ENCODE data around the gene MYO18A. TPM values are rescaled to one million over a fixed set of nuclear protein-coding genes. Genes with fewer than 3 reads are reported as not detected.
"Not testable (repeated sequence)": the region's sequence is repeated elsewhere in the genome, so short reads cannot be mapped to it uniquely, and the experiment has no call there.

Gene MYO18A
- polyA plus RNA-seq, 1 donor, result 46.2 TPM

- WGBS (ENCODE audit: insufficient coverage, low lambda C conversion rate), result no CpG with 5 or more reads among the region's 8 CpGs
- Histone ChIP-seq H3K36me3 (ENCODE audit: control insufficient read depth, insufficient read depth, low read length) (no peaks in the 10 kb centered on the region), H3K4me3 (ENCODE audit: low read length) (no peak overlapping the region), H3K4me1 (ENCODE audit: control insufficient read depth, insufficient read depth, low read length) (no peaks in the 10 kb centered on the region), H3K27me3 (ENCODE audit: control insufficient read depth, insufficient read depth, low read length) (no peaks in the 10 kb centered on the region), H3K9me3 (ENCODE audit: control insufficient read depth, low read depth, low read length) (no peaks in the 10 kb centered on the region), H3K27ac (ENCODE audit: low read length) (no peak overlapping the region)
- no peak for DNase-seq
Observed at GRCh38 chr17:29214215-29215146, 34.3 kb upstream of the MYO18A start.

- no peak for DNase-seq
- no peaks in the 10 kb centered on the region for H3K36me3 ChIP-seq (ENCODE audit: control insufficient read depth, insufficient read depth, low read length)
- no peak overlapping the region for H3K27ac ChIP-seq (ENCODE audit: low read length)
- no peaks in the 10 kb centered on the region for H3K9me3 ChIP-seq (ENCODE audit: control insufficient read depth, low read depth, low read length)
- 60% methylated on average over 1 of the region's 5 CpGs for WGBS (ENCODE audit: insufficient coverage, low lambda C conversion rate)
- no peak overlapping the region for H3K4me3 ChIP-seq (ENCODE audit: low read length)
- H3K27me3 ChIP-seq (ENCODE audit: control insufficient read depth, insufficient read depth, low read length), result no peaks in the 10 kb centered on the region
- H3K4me1 ChIP-seq (ENCODE audit: control insufficient read depth, insufficient read depth, low read length), result no peaks in the 10 kb centered on the region
Observed at GRCh38 chr17:29212681-29213121, 32.5 kb upstream of the MYO18A start.

- H3K27me3 ChIP-seq (ENCODE audit: control insufficient read depth, insufficient read depth, low read length), result no peaks in the 10 kb centered on the region
- DNase-seq, result no peak
- no peak overlapping the region for H3K27ac ChIP-seq (ENCODE audit: low read length)
- H3K9me3 ChIP-seq (ENCODE audit: control insufficient read depth, low read depth, low read length), result no peaks in the 10 kb centered on the region
- no peaks in the 10 kb centered on the region for H3K4me1 ChIP-seq (ENCODE audit: control insufficient read depth, insufficient read depth, low read length)
- no CpG with 5 or more reads among the region's 1 CpG for WGBS (ENCODE audit: insufficient coverage, low lambda C conversion rate)
- H3K4me3 ChIP-seq (ENCODE audit: low read length), result no peak overlapping the region
- no peaks in the 10 kb centered on the region for H3K36me3 ChIP-seq (ENCODE audit: control insufficient read depth, insufficient read depth, low read length)
Observed at GRCh38 chr17:29212094-29212631, 32.0 kb upstream of the MYO18A start.

DNA sequence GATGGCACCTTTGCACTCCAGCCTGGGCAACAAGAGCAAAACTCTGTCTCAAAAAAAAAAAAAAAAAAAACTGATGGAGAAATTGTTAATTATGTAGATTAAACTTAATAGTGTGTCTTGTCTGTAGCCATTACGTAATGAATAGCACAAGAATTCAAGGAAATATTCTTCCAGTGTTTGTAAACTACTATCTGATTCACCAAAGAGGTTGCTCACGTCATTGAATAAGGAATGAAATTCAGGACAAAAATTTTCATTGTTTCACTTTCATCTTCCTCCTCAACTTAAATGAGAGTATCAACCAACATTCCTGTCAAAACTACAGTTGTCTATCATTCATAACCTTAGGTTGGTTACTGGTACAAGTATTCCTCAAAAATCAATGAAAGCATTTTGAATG, 30.7 kb upstream of the MYO18A start:
- Histone ChIP-seq H3K4me3 (ENCODE audit: low read length) (no peak overlapping the region), H3K27me3 (ENCODE audit: control insufficient read depth, insufficient read depth, low read length) (no peaks in the 10 kb centered on the region), H3K9me3 (ENCODE audit: control insufficient read depth, low read depth, low read length) (no peaks in the 10 kb centered on the region), H3K4me1 (ENCODE audit: control insufficient read depth, insufficient read depth, low read length) (no peaks in the 10 kb centered on the region), H3K27ac (ENCODE audit: low read length) (no peak overlapping the region), H3K36me3 (ENCODE audit: control insufficient read depth, insufficient read depth, low read length) (no peaks in the 10 kb centered on the region)
- WGBS (ENCODE audit: insufficient coverage, low lambda C conversion rate), result no CpG with 5 or more reads among the region's 2 CpGs
- no peak for DNase-seq

DNA sequence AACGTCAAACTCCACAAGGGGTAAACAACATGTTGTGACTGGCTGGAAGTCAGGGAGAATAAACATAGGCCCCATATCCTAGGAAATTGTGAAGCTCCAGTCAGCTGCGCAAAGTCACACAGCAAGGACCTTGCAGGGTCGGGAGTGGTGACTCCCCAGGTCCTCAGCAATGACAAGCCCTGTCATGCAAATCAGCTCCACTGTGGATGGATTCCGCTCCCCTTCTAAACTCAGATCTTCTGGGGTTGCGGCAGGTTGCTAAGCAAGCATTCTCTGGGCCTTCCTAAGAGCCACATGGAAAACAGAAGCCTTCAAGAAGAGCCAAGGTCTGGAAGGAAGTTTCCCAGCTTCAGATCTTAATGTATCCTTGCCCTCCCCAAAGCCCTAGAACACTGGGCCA, 28.9 kb upstream of the MYO18A start:
- H3K4me1 ChIP-seq (ENCODE audit: control insufficient read depth, insufficient read depth, low read length), result no peaks in the 10 kb centered on the region
- 67% methylated on average over 1 of the region's 5 CpGs for WGBS (ENCODE audit: insufficient coverage, low lambda C conversion rate)
- H3K36me3 ChIP-seq (ENCODE audit: control insufficient read depth, insufficient read depth, low read length), result no peaks in the 10 kb centered on the region
- no peak for DNase-seq
- no peak overlapping the region for H3K4me3 ChIP-seq (ENCODE audit: low read length)
- no peaks in the 10 kb centered on the region for H3K9me3 ChIP-seq (ENCODE audit: control insufficient read depth, low read depth, low read length)
- H3K27ac ChIP-seq (ENCODE audit: low read length), result no peak overlapping the region
- no peaks in the 10 kb centered on the region for H3K27me3 ChIP-seq (ENCODE audit: control insufficient read depth, insufficient read depth, low read length)

DNA sequence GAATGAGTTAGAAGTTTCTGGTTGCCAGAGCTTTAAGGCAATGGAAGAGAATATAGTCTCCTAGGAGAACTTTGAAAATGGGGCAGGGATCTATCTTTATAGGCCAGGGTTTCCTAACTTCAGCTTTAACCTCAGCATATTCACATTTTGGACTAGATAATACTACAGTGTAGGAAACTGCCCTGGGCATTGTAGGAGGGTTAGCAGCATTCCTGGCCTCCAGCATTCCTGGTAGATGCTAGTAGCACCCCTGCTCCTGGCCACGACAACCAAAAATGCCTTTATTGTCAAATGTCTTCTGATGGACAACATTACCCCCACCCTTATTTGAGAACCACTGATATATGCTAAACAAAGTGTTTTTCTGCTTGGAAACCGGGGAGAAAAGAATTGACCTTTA, 27.8 kb upstream of the MYO18A start:
- WGBS (ENCODE audit: insufficient coverage, low lambda C conversion rate), result 60% methylated on average over 1 of the region's 2 CpGs

GRCh38 chr17:29205047-29205446, 24.8 kb upstream of the MYO18A start:
- H3K4me3 ChIP-seq (ENCODE audit: low read length), result no peak overlapping the region
- no peaks in the 10 kb centered on the region for H3K27me3 ChIP-seq (ENCODE audit: control insufficient read depth, insufficient read depth, low read length)
- H3K27ac ChIP-seq (ENCODE audit: low read length), result no peak overlapping the region
- no peak for DNase-seq
- WGBS (ENCODE audit: insufficient coverage, low lambda C conversion rate), result 60% methylated on average over 1 of the region's 2 CpGs
- H3K36me3 ChIP-seq (ENCODE audit: control insufficient read depth, insufficient read depth, low read length), result no peaks in the 10 kb centered on the region
- no peaks in the 10 kb centered on the region for H3K4me1 ChIP-seq (ENCODE audit: control insufficient read depth, insufficient read depth, low read length)
- H3K9me3 ChIP-seq (ENCODE audit: control insufficient read depth, low read depth, low read length), result no peaks in the 10 kb centered on the region

More for the DNA sequence above, 27.8 kb upstream of the MYO18A start:
- DNase-seq, result no peak
- Histone ChIP-seq H3K4me1 (ENCODE audit: control insufficient read depth, insufficient read depth, low read length) (no peaks in the 10 kb centered on the region), H3K9me3 (ENCODE audit: control insufficient read depth, low read depth, low read length) (no peaks in the 10 kb centered on the region), H3K27ac (ENCODE audit: low read length) (no peak overlapping the region), H3K4me3 (ENCODE audit: low read length) (no peak overlapping the region), H3K27me3 (ENCODE audit: control insufficient read depth, insufficient read depth, low read length) (no peaks in the 10 kb centered on the region), H3K36me3 (ENCODE audit: control insufficient read depth, insufficient read depth, low read length) (no peaks in the 10 kb centered on the region)

DNA sequence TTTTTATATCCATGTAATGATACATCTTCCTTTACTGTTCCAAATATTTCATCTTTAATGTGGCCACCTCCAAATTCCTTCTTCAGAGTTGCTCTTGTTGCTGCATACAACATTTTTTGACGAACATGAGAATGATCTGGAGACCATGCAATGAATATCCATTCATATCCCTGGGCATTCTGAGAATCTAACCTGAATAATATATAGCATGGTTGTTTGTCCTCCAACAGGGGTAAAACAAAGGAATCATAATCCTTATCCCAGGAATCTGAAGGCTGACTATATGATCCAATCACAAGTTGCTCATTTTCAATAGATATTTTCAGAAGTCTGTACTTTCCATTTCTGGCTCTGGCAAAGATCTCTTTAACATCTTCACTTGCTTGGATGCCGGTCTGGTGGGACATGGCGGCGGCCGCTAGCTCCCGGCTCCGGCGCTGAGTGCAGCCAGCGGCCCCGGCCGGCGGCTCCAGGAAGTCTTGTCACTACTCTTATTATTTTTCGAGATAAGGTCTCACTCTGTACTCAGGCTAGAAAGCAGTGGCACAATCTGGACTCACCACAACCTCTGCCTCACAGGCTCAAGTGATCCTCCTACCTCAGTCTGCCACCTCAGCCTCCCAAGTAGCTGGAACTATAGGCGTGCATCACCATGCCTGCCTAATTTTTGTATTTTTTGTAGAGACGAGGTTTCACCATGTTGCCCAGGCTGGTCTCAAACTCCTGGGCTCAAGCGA, 24.0 kb upstream of the MYO18A start:
- whole genome bisulfite sequencing (ENCODE audit: insufficient coverage, low lambda C conversion rate), result 100% methylated on average over 2 of the region's 16 CpGs
- H3K36me3 ChIP-seq (ENCODE audit: control insufficient read depth, insufficient read depth, low read length); H3K9me3 ChIP-seq (ENCODE audit: control insufficient read depth, low read depth, low read length): not testable (repeated sequence)

GRCh38 chr17:29197516-29198272, 17.5 kb upstream of the MYO18A start:
- Histone ChIP-seq H3K36me3 (ENCODE audit: control insufficient read depth, insufficient read depth, low read length) (no peaks in the 10 kb centered on the region), H3K27me3 (ENCODE audit: control insufficient read depth, insufficient read depth, low read length) (no peaks in the 10 kb centered on the region), H3K4me3 (ENCODE audit: low read length) (no peak overlapping the region), H3K27ac (ENCODE audit: low read length) (no peak overlapping the region), H3K9me3 (ENCODE audit: control insufficient read depth, low read depth, low read length) (no peaks in the 10 kb centered on the region), H3K4me1 (ENCODE audit: control insufficient read depth, insufficient read depth, low read length) (no peaks in the 10 kb centered on the region)
- no peak for DNase-seq
- no CpG with 5 or more reads among the region's 16 CpGs for WGBS (ENCODE audit: insufficient coverage, low lambda C conversion rate)

More for the DNA sequence above, 24.0 kb upstream of the MYO18A start:
- not testable (repeated sequence) for H3K27ac ChIP-seq (ENCODE audit: low read length); H3K4me1 ChIP-seq (ENCODE audit: control insufficient read depth, insufficient read depth, low read length); H3K27me3 ChIP-seq (ENCODE audit: control insufficient read depth, insufficient read depth, low read length); H3K4me3 ChIP-seq (ENCODE audit: low read length); DNase-seq

Data from large intestine (tissue), 3 donors.